Hematopoietic multipotent progenitor cell treated with erythropoietin and hydrocortisone succinate and interleukin-3 and kit ligand, for 4 days (in vitro differentiated cells): Measurements from ENCODE around the gene THRB.

Source experiments
- DNase-seq: peaks from one replicate; pipeline ENCODE4 v3.0.0-alpha.2; 2015

THRB gene

GRCh38 chr3:24300949-24301348 is 193.7 kb downstream of the THRB start:
- DNase-seq: no peak

DNA sequence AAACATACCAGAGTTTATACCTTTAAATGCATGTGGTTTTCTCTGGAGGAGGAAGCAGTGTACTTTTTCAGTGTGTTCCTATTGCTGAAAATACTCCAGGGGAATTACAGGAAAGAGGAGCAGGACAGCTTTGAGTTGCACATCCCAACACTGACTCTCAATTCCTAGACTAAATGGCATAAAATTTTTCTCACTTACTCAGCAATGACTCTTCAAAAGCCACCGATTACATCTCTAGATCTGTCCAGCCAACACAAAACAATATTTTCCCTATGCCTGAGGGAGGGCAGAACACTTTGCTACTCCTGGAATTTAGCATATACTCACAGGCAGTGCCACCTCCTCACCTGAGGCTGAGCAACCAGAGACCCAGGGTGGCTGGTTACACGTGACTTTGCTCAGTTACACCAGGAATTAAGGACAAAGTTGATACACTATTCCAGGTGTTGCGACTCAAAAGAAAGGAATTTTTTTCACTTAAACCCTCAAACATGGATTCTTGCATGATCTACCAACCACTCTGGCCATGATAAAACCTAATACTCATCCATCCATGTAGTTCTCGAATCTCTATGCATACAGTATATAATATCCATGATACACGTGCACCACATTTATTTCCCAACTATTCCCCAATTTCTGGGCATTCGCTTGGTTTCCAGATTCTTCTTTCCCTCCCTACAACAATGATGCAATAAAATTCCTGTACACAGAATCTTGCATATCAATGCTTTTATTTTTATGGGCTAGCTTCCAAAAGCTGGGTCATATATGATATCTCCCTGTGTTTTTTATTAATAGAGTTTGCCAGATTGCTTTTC is 194.6 kb downstream of the THRB start:
- DNase-seq: peak; percentile 17

- DNase-seq: peak; percentile 91
Measured at GRCh38 chr3:24299246-24299805, 195.3 kb downstream of the THRB start.

- DNase-seq: no peak
Measured at GRCh38 chr3:24296441-24297205, 198.0 kb downstream of the THRB start.

- no peak for DNase-seq
Measured at GRCh38 chr3:24294150-24294549, 200.5 kb downstream of the THRB start.

GRCh38 chr3:24291646-24292045 is 203.0 kb downstream of the THRB start:
- no peak for DNase-seq

- no peak for DNase-seq
Measured at GRCh38 chr3:24290596-24290995, 204.1 kb downstream of the THRB start.

- no peak for DNase-seq
Measured at GRCh38 chr3:24288496-24289236, 206.0 kb downstream of the THRB start.

DNA sequence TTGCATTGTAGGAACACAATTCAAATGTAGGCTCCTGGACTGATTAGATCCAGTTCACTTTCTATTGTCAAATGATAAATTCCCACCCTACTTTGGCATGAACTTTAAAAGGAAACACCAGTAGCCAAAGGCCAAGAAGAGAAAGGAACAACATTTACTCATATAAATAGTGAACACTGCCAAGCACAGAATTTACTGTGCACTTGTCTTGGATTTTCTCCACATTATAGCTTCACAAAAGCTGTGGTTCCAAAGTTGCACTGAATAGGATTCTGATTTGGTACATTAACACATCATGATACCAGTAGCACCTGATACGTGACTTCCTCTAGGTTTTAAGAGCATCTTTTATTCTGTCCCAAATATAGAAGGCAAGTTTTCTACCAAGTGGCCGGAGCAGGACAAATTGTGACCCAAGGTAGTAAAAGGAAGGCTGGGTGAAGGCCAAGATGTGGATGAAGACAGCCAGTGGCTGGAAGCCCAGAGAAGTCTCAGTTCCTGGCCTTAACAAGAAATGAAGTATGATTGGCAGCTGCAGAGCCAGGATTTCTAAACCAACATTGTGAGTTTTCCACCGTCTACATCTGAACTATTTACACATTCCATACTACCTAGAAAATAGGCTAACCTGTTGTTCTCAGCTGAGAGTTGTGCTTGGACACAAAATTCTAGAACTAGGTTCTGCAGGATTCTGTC is 206.7 kb downstream of the THRB start:
- DNase-seq: no peak

DNA sequence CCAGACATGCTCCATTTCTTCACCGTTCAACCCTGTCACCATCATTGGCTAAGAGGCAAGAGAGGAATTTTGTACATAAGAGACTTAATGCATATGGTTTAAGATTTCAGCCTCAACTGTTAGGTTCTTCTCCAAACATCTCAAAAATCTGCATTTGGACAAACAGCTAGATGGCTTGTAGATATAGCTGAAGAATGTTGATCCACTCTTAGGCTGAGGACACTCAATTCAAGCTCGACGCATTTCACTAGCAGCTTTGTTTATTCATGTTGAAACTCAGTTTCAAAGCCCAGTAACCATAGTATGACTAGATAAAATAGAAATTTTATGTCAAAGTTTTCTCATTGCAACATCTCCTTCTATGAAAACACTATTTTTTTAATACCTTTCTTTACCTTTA is 208.2 kb downstream of the THRB start:
- no peak for DNase-seq

- no peak for DNase-seq
Measured at GRCh38 chr3:24278543-24278942, 216.1 kb downstream of the THRB start.

DNA sequence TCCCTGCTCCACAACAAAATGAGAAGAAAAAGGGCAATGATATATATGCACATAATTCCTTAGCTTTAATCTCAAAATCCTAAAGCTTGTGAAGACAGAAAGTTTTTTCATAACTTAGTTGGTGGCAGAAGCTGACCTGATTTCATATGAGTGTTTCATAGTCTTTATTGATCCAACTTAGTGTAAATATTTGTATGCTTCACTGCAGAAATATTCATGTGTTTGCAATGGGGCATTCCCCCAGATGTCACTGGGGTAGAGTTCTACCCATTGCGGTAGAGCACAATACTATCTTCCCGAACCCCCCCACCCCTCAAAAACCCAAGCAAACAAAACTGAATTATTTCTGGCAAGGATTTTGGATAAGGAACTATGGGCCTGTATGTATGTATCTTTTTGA is 221.2 kb downstream of the THRB start:
- no peak for DNase-seq

GRCh38 chr3:24272875-24273274 is 221.8 kb downstream of the THRB start:
- DNase-seq: no peak

- DNase-seq: no peak
Measured at GRCh38 chr3:24272408-24272807, 222.2 kb downstream of the THRB start.

DNA sequence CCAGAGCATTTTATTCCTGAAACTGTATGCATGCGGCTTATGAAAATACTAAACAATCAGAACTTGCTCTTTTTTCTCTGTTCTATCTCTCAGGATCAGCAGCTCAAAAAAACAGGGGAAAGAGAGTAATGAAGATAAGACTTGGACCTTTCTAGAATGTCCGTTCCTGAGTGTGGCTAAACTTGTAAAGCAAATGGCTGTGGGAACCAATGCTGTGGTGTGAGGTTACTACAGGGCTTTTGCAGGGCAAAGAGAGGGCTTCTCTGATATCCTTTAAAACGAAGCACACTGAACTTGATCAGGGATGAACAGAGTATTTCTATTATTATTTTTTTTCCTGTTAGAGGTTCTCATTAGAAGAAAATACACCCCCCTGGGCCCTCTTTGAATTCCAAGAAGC is 223.4 kb downstream of the THRB start:
- DNase-seq: no peak

DNA sequence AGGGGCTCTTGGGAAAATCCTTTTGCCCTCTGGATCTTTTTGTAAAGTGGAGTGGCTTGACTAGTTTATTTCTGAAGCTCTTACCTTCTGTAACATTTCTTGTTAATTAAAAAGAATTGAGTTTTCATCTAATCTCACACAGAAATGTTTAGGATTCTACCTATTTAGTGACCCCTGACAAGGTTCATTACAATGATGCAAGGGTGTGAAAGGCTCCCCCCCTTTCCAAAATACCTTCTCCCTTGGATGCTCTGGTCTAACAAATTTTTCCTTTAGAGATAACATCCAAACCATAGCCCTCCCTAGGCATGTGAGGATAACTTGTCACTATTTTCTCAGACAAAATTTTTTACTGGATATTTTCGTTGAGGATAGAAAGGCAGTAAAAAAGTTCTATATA is 223.9 kb downstream of the THRB start:
- no peak for DNase-seq

- no peak for DNase-seq
Measured at GRCh38 chr3:24270204-24270691, 224.4 kb downstream of the THRB start.

DNA sequence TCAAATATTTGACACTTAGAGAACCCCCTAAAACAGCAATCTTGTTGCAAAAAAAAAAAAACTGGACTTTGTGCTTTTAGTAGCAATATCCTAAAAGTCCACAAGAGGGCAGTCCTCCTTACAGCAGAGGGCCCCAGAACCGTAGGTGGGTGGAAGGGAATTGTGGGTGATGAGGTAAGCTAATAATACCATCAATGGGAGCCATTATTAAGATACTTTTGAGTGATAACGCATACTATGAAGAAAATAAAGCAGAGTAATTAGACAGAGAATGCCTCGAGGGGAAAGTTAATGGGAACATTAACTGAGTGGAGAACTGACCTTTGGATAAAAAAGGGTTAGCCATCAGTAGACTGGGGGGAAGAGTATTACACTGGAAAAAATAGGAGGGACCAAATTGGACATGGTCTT is 229.9 kb downstream of the THRB start:
- DNase-seq: peak; percentile 85

DNA sequence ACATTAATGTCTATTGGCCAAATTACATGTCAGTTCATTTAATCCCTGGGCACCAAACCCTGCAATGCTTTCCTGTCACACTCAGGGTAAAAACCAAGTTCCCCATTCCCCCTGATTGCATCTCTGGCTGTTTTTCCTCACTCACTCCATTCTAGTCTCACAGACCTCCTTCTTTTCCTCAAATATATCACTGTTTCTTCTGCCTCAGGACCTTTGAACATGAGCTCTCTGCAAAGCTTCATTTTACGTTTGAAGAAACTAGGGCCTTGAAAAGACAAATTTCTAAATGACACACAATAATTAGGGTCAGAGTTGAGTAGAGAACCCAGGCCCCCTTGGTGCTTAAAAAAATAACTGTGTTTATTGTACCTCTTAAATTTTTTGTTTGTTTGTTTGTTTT is 230.6 kb downstream of the THRB start:
- DNase-seq: peak; percentile 47

- peak; percentile 83 for DNase-seq
Measured at GRCh38 chr3:24263069-24263668, 231.5 kb downstream of the THRB start.

- no peak for DNase-seq
Measured at GRCh38 chr3:24261521-24261920, 233.1 kb downstream of the THRB start.

- peak; percentile 90 for DNase-seq
Measured at GRCh38 chr3:24259901-24260512, 234.6 kb downstream of the THRB start.
